Mammary epithelial cell (primary cell): ENCODE results near the gene DCLK2.

Experiments used
- CTCF ChIP-seq, 2 donors: IDR thresholded peaks in 1 of 2; conservative IDR thresholded peaks in 1 of 2; 2 replicates each; pipeline ENCODE4 v1.5.1; 2011 to 2012; ENCODE audit warnings: inconsistent platforms in 2 of 2, low read length in 2 of 2, mild to moderate bottlenecking in 2 of 2, control low read depth in 1 of 2, low read depth in 1 of 2; ENCODE audit not compliant: insufficient read depth in 1 of 2; ENCODE audit errors: extremely low read depth in 1 of 2
- EZH2 ChIP-seq: IDR thresholded peaks from 2 replicates; pipeline ENCODE4 v1.6.1; 2012; ENCODE audit warnings: low read length, inconsistent platforms, borderline replicate concordance

- TF ChIP-seq CTCF (conservative IDR thresholded peaks at IDR 0.05 in 1 of 2, IDR thresholded peaks at IDR 0.05 in 1 of 2; ENCODE audit: extremely low read depth in 1 of 2, insufficient read depth in 1 of 2, low read depth in 1 of 2, low read length in 2 of 2): no peak
- no peak for TF ChIP-seq EZH2
These were observed 114.7 kb downstream of the DCLK2 start for GRCh38 chr4:150192986-150193385.
